Spinal cord (tissue), 10 donors: ENCODE data around the gene RBX1. TPM values are rescaled to one million over a fixed set of nuclear protein-coding genes. Genes with fewer than 3 reads are reported as not detected.

ENCODE experiments used
- DNase-seq, 6 donors: peaks; one replicate each; pipeline versions ENCODE4 v3.0.0 to v3.0.0-alpha.2; 2013 to 2015; ENCODE audit warnings: low spot score in 6 of 6, low read depth in 4 of 6
- H3K27ac ChIP-seq: one replicate; pipeline ENCODE4 v1.5.1; 2013; ENCODE audit warnings: low read depth, low read length, control low read depth
- H3K27me3 ChIP-seq: one replicate; pipeline ENCODE4 v1.6.1; 2013; ENCODE audit warnings: low read length; ENCODE audit not compliant: control insufficient read depth, insufficient read depth
- H3K36me3 ChIP-seq: one replicate; pipeline ENCODE4 v1.6.1; 2013; ENCODE audit warnings: low read length; ENCODE audit not compliant: control insufficient read depth, insufficient read depth
- H3K4me1 ChIP-seq: one replicate; pipeline ENCODE4 v1.6.1; 2013; ENCODE audit warnings: low read length; ENCODE audit not compliant: control insufficient read depth, insufficient read depth
- H3K4me3 ChIP-seq: one replicate; pipeline ENCODE4 v1.5.1; 2013; ENCODE audit warnings: low read depth, low read length, control low read depth
- H3K9me3 ChIP-seq: one replicate; pipeline ENCODE4 v1.6.1; 2013; ENCODE audit warnings: low read length; ENCODE audit not compliant: control insufficient read depth, insufficient read depth
- WGBS: methylation state at CpG from one replicate; pipeline ENCODE4 v1.1.5; 2013; ENCODE audit warnings: missing lambda C conversion rate; ENCODE audit not compliant: insufficient coverage; 5-methylcytosine and 5-hydroxymethylcytosine counted together
- polyA plus RNA-seq, 2 donors: library from polyadenylated mRNA; unstranded; fragments of 120-200 nt; gene quantifications; one replicate each; pipeline ENCODE4 v1.2.1, GENCODE V29; 2013; ENCODE audit not compliant: insufficient read length in 2 of 2
- total RNA-seq, 2 donors: library from RNA; depleted of rRNA in 1 of 2; stranded (reverse); fragments of 120-200 nt in 1 of 2; fragments of >200 nt in 1 of 2; gene quantifications; one replicate each; pipeline versions ENCODE4 v1.2.3 to v1.2.4, GENCODE V29; 2013 to 2014
- donor health status: healthy.

RBX1 gene
- total and polyA plus RNA-seq, 4 donors: 61.3 to 100 (median 81.4) TPM

GRCh38 chr22:40965936-40966725 is 15.0 kb downstream of the RBX1 start:
- H3K4me1 ChIP-seq: no peaks in the 10 kb centered on the region
- 100% methylated on average over 2 of the region's 8 CpGs for WGBS
- H3K9me3 ChIP-seq: no peaks in the 10 kb centered on the region
- H3K27ac ChIP-seq: no peak overlapping the region
- H3K27me3 ChIP-seq: no peaks in the 10 kb centered on the region
- DNase-seq: no peak
- H3K4me3 ChIP-seq: no peak overlapping the region
- peaks cover 43% of the 10 kb centered on the region for H3K36me3 ChIP-seq

- H3K9me3 ChIP-seq: no peaks in the 10 kb centered on the region
- H3K4me3 ChIP-seq: no peak overlapping the region
- peaks cover 41% of the 10 kb centered on the region for H3K36me3 ChIP-seq
- H3K4me1 ChIP-seq: no peaks in the 10 kb centered on the region
- no peak overlapping the region for H3K27ac ChIP-seq
- DNase-seq: no peak
- WGBS: 87% methylated on average over 3 of the region's 7 CpGs
- H3K27me3 ChIP-seq: no peaks in the 10 kb centered on the region
Measured at GRCh38 chr22:40966726-40967085, 15.5 kb downstream of the RBX1 start.

GRCh38 chr22:40967111-40967760 is 16.1 kb downstream of the RBX1 start:
- Histone ChIP-seq H3K36me3 (peaks cover 40% of the 10 kb centered on the region), H3K4me3 (no peak overlapping the region), H3K27me3 (no peaks in the 10 kb centered on the region), H3K27ac (no peak overlapping the region), H3K4me1 (no peaks in the 10 kb centered on the region), H3K9me3 (no peaks in the 10 kb centered on the region)
- WGBS: 100% methylated on average over 4 of the region's 8 CpGs
- no peak for DNase-seq

GRCh38 chr22:40972587-40972986 is 21.4 kb downstream of the RBX1 start:
- 88% methylated on average over 6 of the region's 6 CpGs for WGBS
- H3K9me3 ChIP-seq: no peaks in the 10 kb centered on the region
- no peaks in the 10 kb centered on the region for H3K4me1 ChIP-seq
- peaks cover 36% of the 10 kb centered on the region for H3K36me3 ChIP-seq
- no peak overlapping the region for H3K27ac ChIP-seq
- no peak for DNase-seq
- no peak overlapping the region for H3K4me3 ChIP-seq
- no peaks in the 10 kb centered on the region for H3K27me3 ChIP-seq

GRCh38 chr22:40973144-40973543 is 22.0 kb downstream of the RBX1 start:
- H3K4me3 ChIP-seq: no peak overlapping the region
- no peak overlapping the region for H3K27ac ChIP-seq
- peaks cover 31% of the 10 kb centered on the region for H3K36me3 ChIP-seq
- 93% methylated on average over 7 of the region's 13 CpGs for WGBS
- H3K4me1 ChIP-seq: no peaks in the 10 kb centered on the region
- no peak for DNase-seq
- H3K9me3 ChIP-seq: no peaks in the 10 kb centered on the region
- no peaks in the 10 kb centered on the region for H3K27me3 ChIP-seq

- Histone ChIP-seq H3K27me3 (no peaks in the 10 kb centered on the region), H3K4me3 (no peak overlapping the region), H3K4me1 (no peaks in the 10 kb centered on the region), H3K27ac (no peak overlapping the region), H3K36me3 (peaks cover 16% of the 10 kb centered on the region), H3K9me3 (no peaks in the 10 kb centered on the region)
- no peak for DNase-seq
- no CpG with 5 or more reads among the region's 1 CpG for WGBS
Measured at GRCh38 chr22:40975366-40975765, 24.2 kb downstream of the RBX1 start.

GRCh38 chr22:40976866-40977700 is 25.9 kb downstream of the RBX1 start:
- DNase-seq: no peak
- H3K4me1 ChIP-seq: no peaks in the 10 kb centered on the region
- no peak overlapping the region for H3K27ac ChIP-seq
- peaks cover 9% of the 10 kb centered on the region for H3K36me3 ChIP-seq
- H3K9me3 ChIP-seq: no peaks in the 10 kb centered on the region
- no peaks in the 10 kb centered on the region for H3K27me3 ChIP-seq
- no peak overlapping the region for H3K4me3 ChIP-seq
- 84% methylated on average over 12 of the region's 18 CpGs for WGBS

GRCh38 chr22:40979198-40979597 is 28.0 kb downstream of the RBX1 start:
- Histone ChIP-seq H3K4me3 (no peak overlapping the region), H3K4me1 (no peaks in the 10 kb centered on the region), H3K36me3 (no peaks in the 10 kb centered on the region), H3K27ac (no peak overlapping the region), H3K9me3 (no peaks in the 10 kb centered on the region), H3K27me3 (no peaks in the 10 kb centered on the region)
- 83% methylated on average over 1 of the region's 7 CpGs for WGBS
- no peak for DNase-seq

GRCh38 chr22:40979871-40980270 is 28.7 kb downstream of the RBX1 start:
- DNase-seq: no peak
- no peak overlapping the region for H3K27ac ChIP-seq
- no peak overlapping the region for H3K4me3 ChIP-seq
- no peaks in the 10 kb centered on the region for H3K9me3 ChIP-seq
- no peaks in the 10 kb centered on the region for H3K4me1 ChIP-seq
- 92% methylated on average over 6 of the region's 8 CpGs for WGBS
- H3K36me3 ChIP-seq: no peaks in the 10 kb centered on the region
- H3K27me3 ChIP-seq: no peaks in the 10 kb centered on the region
